HTERT RPE-1 (cell line): ENCODE results near the gene REEP2.
"Not testable (repeated sequence)": the region's sequence is repeated elsewhere in the genome, so short reads cannot be mapped to it uniquely, and the experiment has no call there.

Source experiments
- in situ Hi-C: fragments of 300-500 bp; cut with MboI; formaldehyde crosslinking; loops from 4 replicates; pipeline ENCODE4 v1.14.3; 2020; ENCODE audit warnings: low sequenced_read_pairs

The REEP2 gene

DNA sequence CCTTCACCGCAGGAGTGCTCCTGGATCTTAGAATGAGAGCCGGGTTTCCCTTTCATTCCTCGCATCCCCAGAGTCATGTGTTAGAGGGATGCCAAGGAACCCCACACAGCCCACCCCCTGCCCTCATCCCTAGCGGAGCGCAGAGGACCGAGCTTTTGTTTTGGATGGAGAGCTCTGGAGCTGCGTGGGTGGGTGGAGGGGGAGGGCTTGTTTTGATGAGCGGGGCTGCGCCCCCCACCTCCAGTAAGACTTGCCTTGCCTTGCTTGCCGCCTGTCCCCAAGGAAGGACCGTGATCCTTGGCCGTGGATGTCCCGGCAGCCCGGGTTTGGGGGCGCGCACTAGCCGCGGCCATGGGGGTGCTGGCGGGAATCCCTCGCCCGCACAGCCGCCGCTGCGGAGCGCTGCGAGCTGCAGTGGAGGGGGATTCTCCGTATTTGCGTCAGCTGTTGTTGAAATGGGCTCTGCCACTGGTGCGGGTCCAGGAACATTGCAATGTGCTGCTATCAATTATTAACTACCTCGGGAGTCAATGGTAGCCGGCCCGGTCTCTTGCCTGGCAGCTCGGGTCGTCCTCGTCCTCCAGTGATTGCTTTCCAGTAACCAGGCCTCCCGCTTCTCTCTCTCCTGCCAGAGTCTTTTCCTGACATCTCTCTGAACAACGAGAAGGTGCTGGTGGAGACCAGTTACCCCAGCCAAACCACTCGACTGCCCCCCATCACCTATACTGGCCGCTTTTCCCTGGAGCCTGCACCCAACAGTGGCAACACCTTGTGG is 27.5 kb downstream of the REEP2 start:
- in situ Hi-C loops, result no loop called here

DNA sequence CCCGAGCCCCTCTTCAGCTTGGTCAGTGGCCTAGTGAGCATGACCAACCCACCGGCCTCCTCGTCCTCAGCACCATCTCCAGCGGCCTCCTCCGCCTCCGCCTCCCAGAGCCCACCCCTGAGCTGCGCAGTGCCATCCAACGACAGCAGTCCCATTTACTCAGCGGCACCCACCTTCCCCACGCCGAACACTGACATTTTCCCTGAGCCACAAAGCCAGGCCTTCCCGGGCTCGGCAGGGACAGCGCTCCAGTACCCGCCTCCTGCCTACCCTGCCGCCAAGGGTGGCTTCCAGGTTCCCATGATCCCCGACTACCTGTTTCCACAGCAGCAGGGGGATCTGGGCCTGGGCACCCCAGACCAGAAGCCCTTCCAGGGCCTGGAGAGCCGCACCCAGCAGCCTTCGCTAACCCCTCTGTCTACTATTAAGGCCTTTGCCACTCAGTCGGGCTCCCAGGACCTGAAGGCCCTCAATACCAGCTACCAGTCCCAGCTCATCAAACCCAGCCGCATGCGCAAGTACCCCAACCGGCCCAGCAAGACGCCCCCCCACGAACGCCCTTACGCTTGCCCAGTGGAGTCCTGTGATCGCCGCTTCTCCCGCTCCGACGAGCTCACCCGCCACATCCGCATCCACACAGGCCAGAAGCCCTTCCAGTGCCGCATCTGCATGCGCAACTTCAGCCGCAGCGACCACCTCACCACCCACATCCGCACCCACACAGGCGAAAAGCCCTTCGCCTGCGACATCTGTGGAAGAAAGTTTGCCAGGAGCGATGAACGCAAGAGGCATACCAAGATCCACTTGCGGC is 28.2 kb downstream of the REEP2 start:
- in situ Hi-C loops, result no loop called here

DNA sequence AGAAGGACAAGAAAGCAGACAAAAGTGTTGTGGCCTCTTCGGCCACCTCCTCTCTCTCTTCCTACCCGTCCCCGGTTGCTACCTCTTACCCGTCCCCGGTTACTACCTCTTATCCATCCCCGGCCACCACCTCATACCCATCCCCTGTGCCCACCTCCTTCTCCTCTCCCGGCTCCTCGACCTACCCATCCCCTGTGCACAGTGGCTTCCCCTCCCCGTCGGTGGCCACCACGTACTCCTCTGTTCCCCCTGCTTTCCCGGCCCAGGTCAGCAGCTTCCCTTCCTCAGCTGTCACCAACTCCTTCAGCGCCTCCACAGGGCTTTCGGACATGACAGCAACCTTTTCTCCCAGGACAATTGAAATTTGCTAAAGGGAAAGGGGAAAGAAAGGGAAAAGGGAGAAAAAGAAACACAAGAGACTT is 28.9 kb downstream of the REEP2 start:
- in situ Hi-C loops, result no loop called here

DNA sequence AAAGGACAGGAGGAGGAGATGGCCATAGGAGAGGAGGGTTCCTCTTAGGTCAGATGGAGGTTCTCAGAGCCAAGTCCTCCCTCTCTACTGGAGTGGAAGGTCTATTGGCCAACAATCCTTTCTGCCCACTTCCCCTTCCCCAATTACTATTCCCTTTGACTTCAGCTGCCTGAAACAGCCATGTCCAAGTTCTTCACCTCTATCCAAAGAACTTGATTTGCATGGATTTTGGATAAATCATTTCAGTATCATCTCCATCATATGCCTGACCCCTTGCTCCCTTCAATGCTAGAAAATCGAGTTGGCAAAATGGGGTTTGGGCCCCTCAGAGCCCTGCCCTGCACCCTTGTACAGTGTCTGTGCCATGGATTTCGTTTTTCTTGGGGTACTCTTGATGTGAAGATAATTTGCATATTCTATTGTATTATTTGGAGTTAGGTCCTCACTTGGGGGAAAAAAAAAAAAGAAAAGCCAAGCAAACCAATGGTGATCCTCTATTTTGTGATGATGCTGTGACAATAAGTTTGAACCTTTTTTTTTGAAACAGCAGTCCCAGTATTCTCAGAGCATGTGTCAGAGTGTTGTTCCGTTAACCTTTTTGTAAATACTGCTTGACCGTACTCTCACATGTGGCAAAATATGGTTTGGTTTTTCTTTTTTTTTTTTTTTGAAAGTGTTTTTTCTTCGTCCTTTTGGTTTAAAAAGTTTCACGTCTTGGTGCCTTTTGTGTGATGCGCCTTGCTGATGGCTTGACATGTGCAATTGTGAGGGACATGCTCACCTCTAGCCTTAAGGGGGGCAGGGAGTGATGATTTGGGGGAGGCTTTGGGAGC is 29.5 kb downstream of the REEP2 start:
- in situ Hi-C loops, result no loop called here

DNA sequence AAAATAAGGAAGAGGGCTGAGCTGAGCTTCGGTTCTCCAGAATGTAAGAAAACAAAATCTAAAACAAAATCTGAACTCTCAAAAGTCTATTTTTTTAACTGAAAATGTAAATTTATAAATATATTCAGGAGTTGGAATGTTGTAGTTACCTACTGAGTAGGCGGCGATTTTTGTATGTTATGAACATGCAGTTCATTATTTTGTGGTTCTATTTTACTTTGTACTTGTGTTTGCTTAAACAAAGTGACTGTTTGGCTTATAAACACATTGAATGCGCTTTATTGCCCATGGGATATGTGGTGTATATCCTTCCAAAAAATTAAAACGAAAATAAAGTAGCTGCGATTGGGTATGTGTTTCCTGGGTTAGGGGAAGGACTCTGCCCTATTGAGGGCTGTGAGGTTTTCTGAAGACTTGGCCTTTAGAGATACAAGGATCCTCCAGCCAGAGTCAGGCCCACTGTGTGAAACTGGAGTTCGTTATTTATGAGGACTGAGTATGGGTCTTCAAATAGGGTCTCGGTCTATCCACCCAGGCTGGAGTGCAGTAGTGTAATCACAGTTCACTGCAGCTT is 30.2 kb downstream of the REEP2 start:
- in situ Hi-C loops, result no loop called here

DNA sequence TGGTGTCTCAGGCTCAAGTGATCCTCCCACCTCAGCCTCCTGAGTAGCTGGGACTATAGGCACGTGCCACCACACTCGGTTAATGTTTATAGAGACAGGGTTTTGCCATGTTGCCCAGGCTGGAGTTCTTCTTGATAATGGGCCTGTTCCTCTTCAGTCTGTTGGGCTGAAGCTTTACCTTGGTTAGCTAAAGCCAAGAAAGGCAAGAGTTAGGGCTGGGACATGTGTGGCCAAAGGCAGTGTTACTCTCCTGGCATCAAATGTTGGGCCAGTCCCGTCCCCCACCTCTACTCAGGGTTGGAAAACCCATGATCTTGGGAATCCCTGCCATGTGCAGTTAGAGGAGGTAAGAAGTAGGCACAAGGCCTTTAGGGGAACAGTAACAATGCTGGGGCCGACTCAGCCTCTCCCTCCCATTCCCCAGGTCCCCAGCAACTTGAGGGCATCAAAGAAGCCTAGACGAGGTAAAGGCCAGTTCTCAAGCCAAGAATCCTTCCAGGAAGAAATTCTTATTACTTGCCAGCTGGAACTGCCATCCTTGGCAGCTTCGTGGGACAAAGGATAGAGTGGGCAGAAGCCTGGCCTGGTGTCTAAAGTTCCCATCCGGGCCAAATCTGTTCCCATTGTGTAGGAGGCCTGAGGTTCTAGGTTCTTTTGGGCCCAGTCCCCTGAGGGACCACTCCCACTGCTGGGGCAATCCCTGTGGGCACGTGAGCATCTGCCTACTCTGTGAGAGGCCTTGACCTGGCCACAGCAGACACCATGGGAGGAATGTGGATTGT is 30.9 kb downstream of the REEP2 start:
- in situ Hi-C loops, result no loop called here

DNA sequence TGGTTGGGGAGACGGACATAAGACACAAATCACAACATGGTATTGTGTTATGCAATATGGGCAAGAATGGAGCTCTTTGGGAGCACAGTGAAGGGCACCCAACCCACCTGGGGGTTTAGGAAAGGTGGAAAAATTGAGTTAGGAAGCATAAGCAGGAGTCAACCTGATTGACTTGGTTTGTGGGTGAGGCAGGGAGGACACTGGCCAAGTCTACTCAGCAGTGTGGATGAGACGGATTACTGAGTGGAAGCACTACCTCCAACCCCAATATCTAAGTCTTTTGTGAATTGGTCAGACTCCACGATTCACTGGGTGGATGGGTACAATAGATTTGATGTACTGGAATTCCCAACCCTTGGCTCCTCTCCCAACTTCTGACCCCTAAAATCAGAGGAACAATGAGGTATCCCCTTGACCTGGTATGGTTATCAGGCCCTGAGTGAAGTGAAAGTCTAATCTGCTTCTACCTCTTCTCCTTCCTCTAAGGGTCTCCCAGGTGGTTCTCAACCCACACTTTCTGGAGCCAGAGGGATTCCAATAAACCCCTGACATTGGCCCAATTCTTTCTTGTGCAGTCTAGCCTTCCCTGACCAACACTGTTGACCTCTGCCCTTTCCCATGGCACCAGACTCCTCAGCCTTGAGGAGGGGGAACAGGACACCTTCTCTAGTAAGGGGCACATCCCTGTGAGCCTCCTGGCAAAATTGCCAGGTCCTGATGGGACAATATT is 31.6 kb downstream of the REEP2 start:
- in situ Hi-C loops, result no loop called here

DNA sequence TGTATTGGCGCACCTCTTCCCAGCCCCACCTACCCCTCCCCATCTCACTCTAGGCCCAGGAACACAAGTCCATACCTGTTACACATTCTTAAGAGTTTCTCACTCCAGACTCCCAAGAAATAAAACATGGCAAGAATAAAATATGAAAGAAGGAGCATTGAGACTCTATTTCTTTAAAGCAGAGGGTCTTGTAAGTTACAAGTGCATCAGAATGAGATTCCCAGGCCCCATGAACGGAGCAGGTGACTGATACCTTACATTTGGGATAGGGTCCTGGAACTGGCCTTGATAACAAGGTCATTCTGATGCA is 32.1 kb downstream of the REEP2 start:
- in situ Hi-C loops, result no loop called here

DNA sequence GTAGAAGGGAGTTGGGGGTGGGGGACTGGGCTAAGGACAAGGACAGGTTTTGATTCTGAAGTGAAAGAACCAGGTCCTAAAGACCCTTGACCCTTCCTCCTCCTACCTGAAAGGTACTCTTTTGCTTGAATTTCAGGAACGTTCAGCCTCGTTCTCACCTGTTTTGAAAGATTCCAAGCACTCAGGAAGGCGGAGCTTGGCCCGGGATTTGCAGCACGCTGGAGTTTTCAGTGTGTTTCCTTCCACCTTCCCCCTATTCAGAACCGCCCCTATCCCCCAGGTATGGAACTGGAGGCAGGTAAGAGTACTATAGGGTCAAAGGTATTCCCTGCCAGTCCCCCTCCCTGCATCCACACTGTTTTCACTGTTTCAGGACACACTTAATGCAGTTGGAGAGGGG is 33.5 kb downstream of the REEP2 start:
- in situ Hi-C loops, result no loop called here

DNA sequence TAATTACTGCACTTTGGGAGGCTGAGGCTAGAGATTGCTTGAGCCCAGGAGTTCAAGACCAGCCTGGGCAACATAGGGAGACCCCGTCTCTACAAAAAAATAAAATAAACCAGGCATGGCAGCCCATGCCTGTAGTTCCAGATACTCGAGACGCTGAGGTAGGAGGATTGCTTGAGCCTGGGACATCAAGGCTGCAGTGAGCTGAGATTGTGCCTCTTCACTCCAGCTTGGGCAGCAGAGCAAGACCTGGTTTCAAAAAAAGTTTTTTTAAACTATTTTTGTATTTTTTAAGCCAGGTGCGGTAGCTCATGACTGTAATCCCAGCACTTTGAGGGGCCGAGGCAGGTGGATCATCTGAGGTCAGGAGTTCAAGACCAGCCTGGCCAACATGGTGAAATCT is 34.3 kb downstream of the REEP2 start:
- in situ Hi-C loops, result not testable (repeated sequence)

DNA sequence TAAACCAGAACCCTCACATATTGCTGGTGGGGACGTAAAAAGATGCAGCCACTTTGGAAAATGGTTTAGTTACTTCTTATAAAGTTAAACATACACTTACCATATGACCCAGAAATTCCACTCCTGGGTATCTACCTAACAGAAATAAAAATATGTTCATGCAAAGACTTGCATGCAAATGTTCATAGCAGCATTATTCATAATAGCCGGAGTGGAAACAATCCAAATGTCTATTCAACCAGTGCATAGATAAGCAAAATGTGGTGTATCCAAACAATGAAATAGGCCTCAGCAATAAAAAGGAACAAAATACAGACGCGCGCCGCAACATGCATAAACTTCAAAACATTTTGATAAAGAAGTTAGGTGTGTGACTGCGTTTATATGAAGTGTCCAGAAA is 38.1 kb downstream of the REEP2 start:
- in situ Hi-C loops, result no loop called here

DNA sequence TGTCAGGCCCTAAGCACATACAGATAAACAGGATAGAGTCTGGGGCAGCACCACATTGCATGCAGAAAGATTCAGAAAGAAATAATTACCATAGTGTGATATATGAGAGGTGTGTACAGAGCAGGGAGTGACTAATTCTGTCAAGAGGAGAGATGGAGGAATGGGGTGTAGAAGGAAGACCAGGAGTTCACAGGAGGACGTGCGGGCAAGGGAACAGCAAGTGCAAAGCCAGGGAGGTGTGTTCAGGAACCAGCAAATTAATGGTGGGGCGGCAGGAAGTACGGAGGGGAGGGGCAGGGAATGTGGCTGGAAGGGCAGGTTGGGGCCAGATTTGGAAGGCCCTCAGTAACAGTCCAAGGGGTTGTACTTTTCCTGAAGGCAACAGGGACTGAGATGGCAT is 43.8 kb downstream of the REEP2 start:
- in situ Hi-C loops, result no loop called here

DNA sequence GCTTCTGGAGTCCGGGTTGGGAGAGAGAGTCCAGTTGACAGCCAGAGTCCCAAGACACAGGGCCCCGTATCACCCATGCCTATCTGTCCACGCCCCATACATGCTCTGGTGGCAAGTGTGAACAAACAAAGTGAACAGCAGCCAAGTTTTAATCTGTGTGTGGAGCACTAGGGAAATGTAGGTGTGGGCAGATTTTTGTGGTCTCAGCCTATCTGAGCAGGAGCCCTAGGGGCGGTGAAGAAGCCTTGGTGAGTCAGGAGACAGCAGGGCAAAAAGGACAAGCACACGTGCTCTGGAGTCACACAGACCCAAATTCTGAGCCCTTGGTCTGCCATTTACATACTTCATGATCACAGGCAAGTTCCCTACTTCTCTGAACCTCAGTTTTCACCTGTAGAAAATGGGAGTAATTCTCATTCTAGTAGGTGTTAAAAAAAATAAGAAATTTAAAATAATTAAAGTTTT is 49.7 kb downstream of the REEP2 start:
- in situ Hi-C loops, result no loop called here

DNA sequence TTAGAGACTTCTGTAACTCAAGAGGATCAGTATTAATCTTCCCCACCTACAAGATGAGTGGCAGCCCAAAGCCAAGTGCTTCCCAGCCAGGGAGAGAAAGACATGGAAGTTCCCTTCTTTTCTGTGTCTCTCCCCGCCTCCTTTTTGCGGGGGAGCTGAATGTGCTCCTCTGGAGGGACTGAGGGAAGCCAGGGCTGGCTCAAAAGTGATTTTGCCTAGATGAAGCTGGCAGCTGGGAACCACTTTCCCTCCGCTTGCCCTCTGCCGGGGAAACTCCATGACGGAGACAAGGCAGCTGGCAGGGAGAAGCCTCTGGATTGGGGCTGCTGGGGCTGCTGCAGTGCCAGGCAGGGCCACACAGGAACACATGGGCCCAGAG is 50.8 kb downstream of the REEP2 start:
- in situ Hi-C loops, result no loop called here

DNA sequence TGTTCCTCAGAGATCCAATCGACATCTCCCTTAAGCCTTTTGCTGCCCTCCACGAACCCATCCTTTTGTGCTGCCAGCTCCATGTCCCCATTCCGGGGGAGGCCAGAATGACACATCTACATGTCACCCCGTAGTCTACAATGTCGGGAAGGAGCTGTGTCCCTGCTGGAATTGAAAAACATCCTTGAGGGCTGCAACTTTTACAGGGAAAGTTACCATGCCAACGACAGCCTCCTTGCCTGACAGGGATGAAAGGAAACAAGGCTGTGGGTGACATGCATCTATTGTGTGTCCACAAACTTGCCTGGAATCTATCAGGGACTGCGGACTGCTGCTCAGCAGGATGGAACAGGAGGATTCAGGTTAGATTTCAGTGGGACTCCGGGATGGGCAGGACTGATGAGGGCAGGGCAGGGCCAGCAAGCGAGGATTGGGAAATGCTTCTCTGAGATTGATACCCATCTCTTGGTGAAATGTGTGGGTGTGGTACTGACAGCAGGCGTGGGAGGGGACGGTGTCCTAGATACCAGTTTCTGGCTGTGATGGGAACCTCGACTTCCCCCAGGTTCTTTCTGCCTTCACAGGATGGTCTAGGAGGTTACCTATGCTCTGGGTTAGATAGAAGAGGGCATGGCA is 51.9 kb downstream of the REEP2 start:
- in situ Hi-C loops, result no loop called here

DNA sequence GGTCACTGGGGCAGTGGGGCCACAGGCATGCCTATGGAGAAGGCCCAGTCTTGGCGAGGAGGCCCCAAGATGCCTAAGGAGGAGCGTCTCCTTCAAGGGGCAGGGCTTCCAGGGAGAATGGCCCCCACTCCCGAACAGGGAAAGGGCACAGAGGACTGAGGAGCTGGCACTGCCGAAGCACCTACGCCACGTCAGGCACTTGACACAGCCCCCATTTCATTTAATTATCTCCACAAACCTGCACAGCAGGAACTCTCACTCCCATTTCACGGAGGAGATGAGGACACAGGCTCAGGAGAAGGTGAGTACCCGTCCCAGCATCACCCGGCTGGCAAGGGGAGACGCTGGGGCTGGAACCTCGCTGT is 52.4 kb downstream of the REEP2 start:
- in situ Hi-C loops, result no loop called here

DNA sequence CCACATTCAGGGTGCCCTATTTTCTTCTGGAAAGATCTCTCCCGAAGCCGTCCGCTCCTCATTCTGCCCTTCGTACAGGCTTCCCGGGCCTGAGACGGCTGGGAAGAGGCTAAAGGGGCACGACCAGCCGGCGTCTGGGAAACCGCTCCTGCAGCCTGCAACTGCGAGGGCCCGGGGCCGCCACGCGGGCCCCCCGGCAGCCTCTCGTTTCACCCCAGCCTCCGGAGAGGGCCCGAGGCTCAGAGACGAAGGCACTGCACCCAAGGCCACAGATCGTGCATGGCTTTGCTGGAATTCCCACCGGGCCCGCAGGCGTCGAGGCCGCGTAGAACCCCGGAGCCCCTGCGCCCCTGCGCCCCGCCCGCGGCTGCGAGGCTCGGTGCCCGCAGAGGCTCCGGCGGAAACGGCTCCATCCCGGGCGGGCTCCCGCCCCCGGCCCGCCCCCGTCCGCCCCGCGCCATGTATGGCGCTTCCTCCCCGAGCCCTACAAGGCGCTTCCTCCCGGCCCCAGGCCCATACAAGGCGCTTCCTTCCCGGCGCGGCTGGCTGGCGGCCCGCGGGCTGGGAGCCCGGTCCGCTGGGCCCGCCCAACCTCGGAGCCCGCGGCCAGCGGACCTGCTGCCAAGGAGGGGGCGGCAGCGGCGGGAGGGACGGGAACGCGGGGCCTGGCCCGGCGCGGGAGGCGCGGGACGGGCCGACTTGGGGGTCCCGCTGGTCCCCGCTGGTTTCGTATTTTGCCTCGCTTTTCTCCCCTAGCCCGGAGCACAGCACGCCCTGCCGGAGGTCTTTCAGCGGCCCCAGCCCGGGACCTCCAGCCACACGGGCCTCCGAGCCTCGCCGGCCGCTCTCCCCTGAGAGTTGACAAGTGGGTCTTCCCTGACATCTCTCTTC is 53.1 kb downstream of the REEP2 start:
- in situ Hi-C loops, result no loop called here

DNA sequence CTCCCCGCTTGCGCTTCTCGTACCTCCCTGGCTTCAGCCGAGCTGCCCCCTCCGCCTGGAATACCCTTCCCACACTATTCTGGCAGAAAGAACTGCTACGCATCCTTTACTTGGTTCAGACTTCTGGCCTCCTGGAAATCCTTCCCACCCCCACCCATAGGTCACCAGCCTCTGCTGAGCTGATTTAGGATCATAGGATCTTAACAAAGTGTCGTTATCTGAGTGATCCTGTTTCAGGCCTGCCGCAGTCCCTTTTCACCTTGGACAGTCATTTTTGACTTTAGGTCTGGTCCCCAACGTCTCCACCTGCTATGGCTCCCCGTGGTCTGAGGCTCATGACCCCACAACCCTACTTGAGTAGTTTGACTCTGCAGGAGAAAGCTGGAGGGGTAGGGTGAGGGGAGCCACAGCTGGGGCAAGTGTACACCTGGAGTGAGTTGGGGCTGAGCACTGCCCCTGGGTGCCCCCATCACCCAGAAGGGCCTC is 53.7 kb downstream of the REEP2 start:
- in situ Hi-C loops, result no loop called here
